HG03108 (cell line): Measurements from ENCODE around the gene SALL2.
"Not testable (repeated sequence)": the region's sequence is repeated elsewhere in the genome, so short reads cannot be mapped to it uniquely, and the experiment has no call there.

Experiments used
- ATAC-seq: cut with Tn5 transposase; IDR thresholded peaks from one replicate; pipeline ENCODE4 v1.9.1; 2021; ENCODE audit warnings: moderate library complexity; ENCODE audit not compliant: unreplicated experiment

Gene SALL2

DNA sequence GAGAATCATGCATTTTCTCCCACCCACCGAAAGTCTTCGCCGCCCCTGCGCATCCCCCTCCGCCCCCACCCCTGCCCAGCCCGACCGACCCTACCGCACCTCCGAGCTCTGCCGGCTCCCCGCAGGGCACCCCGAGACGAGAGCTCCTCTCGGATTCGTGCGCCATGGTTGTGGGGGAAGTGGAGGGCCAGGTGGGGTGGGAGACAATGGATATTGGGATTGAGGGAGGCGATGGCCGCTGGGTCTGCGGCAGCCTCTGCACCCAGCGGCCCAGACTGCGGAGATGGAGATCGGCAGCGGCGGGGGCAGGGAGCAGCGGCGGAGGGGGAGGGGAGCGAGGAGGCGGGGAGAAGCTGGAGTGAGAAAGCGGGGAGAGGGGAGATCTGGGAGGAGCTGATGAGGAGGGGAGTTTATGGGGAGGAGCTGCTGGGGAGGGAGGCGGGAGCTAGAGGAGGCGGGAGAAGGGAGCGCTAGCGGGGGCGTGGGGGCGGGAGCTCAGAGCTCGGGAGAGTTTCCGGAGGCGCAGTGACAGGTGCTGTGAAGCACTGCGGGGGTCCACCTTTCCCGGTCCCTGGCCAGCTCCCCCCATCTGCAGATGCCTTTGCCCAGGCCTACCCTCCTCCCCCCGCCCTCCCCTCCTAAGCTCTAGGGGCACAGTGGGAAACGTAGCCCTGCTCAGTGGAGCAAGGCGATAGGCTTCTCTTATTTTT lies at the start of gene SALL2:
TSS of gene SALL2 (minus strand) at position 385 of the 710 bp plus-strand sequence. CDS start at position 166, 219 bp downstream.
- ATAC-seq, result no peak

DNA sequence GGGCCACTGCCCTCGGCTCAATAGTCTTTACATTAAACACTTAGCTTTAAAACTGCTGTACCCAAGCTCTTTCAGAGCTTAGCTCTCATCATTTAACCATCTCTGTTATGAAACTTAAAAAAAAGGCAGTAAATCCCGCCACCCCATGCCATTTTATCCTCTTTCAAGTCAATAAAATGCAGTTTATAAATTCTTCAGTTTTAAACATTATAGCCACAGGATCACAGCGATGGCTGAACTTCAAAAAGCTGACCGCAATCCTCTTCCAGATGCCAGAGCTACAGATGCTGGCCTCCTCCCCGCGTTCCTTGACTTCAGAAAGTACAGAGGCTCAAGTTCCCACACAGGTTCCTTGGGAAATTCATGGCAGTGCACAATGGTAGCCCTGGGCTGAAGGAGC lies 49.5 kb upstream of the SALL2 start:
- ATAC-seq, result no peak

GRCh38 chr14:21572604-21573003 lies 46.5 kb upstream of the SALL2 start:
- ATAC-seq, result no peak

GRCh38 chr14:21558703-21559170 lies 32.6 kb upstream of the SALL2 start:
- no peak for ATAC-seq

- no peak for ATAC-seq
Measured at GRCh38 chr14:21557084-21557901, 31.1 kb upstream of the SALL2 start.

DNA sequence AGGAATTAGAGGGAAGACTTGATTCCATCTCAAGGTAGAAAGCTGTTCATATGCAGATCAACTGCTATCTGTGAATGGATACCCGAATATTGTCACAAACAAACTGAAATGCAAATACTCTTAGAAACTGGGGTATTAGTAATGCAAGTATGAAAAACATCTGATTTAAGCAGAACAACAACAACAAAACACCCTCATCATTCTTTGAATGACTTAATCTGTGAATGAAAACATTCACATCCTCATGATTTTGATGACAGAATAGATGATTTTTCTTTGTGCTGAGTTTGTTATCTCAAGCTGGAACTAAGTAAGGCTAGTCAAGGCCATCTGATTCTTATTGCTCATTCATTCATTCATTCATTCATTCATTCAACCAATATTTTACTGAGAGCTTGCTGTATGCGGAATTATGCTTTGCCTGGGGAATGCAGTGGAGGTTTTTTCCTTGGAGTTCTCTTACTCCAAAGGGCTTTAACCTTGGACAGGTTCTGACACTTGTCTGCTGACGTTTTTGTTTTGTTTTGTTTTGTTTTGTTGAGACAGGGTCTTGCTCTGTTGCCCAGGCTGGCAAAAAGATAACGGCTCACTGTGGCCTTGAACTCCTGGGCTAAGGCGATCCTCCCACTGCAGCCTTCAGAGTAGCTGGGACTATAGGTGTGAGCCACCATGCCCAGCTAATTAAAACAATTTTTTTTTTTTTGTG lies 30.4 kb upstream of the SALL2 start:
- ATAC-seq, result no peak

GRCh38 chr14:21553266-21553665 lies 27.1 kb upstream of the SALL2 start:
- no peak for ATAC-seq

GRCh38 chr14:21544588-21544987 lies 18.4 kb upstream of the SALL2 start:
- ATAC-seq, result not testable (repeated sequence)

DNA sequence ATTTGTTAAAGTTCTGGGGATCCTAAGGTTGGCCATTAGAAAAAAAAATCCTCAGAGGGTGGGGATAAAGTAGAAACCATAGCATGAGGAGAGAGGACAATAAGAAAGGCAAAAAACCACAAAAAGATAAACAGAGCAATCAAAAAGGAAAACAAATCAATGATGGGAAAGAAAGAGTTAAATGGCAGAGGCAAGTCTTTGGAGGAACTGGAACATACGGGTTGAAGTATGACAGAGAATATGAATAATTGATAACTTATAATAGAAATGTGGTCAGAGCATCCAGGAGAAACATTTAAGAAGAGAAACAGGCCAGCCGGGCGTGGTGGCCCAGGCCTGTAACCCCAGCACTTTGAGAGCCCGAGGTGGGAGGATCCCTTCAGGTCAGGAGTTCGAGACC lies 17.8 kb upstream of the SALL2 start:
- no peak for ATAC-seq

- ATAC-seq, result no peak
Measured at GRCh38 chr14:21543521-21543960, 17.4 kb upstream of the SALL2 start.

GRCh38 chr14:21541413-21542074 lies 15.4 kb upstream of the SALL2 start:
- no peak for ATAC-seq

DNA sequence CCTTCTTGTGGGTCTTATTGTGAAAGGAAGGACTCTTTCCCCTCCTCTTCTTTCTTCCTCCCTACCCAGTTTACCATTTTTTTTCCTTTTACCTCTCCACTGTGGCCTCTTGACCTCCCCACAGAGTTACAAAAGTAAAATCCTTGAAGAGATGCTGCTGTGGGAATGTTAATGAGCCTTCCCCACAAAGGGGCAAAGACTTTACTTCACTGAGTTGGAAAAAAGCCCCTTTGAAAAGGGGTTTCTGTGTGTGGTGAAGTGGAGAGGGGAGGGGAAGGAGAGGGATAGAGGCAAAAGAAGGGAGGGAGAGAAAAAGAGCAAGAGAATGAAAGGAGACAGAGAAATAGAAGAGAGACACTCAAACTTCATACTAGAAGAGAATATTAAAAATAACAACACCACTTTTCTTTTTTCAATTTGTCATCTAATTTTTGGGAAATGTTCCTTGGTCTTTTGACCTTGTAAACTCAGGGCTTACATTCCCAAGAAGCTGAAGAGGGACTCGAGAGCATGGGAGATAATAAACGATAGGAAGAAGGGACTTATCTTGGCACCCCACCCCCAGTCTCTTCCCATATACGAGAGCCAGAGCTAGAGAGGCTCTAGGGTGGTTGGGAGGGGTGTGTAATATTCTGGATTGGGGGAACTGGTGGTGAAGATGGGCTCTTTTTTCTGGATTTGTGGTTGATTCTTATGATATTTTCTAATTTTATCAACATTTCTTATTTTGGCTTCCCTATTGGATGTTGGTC lies 13.2 kb upstream of the SALL2 start:
- no peak for ATAC-seq

GRCh38 chr14:21537090-21537424 lies 10.9 kb upstream of the SALL2 start:
- no peak for ATAC-seq

DNA sequence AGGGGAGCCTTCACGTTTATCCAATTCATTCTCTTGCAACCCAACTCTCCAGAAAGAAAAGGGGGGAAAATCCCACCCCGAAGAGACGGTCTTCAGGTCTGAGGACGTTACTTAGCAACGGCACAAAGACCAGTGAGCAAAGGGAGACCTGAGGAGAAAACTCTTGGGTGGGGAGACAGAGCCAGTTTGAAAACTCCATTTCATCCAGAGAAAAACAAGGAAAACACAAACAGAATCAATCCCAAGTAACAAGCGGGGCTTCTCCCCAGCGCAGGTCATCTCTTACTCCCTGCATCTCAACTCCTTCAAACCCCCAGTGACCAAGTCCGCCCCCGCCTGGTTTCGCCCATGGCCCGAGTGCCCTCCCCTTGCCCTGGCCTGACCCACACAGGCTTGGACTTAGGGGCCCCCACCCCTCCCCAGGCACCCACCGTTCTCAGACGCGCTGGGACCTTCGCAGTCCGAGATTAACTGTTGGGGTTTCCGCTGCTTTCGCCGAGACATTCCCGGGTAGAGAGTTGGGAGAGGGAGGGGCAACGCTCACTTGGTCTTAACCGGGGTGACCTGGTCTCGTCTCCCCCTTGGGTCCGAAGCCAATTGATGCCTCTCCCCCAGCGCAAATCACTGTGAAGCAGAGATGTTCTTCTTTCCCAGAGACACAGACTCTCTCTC lies 10.4 kb upstream of the SALL2 start:
- no peak for ATAC-seq

GRCh38 chr14:21535545-21536417 lies 9.6 kb upstream of the SALL2 start:
- ATAC-seq, result no peak

DNA sequence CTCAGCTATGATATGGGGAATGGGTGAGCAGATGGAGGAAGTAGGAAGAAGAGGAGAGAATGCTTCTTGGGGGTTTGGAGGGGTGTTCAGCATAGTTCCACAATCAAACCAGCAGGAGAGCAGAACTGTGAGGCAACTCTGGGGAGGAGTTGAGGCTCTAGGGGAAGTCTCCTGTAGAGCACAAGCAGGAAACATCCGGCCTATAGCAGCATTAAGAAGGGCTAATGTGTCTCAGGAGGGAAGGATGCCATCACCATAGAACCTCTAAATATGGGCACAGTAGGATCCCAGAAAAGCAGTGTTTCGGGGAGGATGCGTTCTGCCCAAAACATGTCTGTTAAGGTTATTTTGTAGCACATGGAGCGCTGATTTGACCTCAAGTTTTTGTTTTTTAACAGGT lies 8.4 kb upstream of the SALL2 start:
- no peak for ATAC-seq

GRCh38 chr14:21533294-21533693 lies 7.1 kb upstream of the SALL2 start:
- no peak for ATAC-seq

GRCh38 chr14:21529515-21529914 lies 3.4 kb upstream of the SALL2 start:
- no peak for ATAC-seq
